Embryonic facial prominence (tissue), 1 donor: ENCODE results near the gene CD44.

Source experiments
- DNase-seq: peaks from one replicate; pipeline ENCODE4 v3.0.0-alpha.2; 2016; ENCODE audit errors: extremely low spot score

CD44 gene

DNA sequence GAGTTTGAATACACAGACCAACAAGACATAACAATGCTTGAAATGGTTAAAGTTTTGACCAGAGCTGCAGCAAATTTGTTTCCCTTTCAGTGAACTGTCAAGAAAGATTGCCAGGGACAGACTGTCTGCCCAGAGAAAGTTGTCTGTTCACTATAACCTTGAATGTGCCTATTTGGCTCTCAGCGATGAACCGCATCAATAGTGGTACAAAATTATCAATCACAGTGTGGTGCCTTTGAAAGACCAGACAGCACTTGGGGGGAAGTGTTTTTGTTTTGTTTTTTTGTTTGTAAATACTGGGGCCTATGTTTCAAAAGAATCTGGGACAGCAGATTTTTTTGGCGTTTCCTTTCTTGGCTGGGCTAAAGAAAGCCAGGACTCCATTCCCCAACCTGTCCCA lies 123.1 kb downstream of the CD44 start:
- DNase-seq: no peak

GRCh38 chr11:35262735-35263134 lies 123.8 kb downstream of the CD44 start:
- DNase-seq: no peak

- DNase-seq: no peak
Observed at GRCh38 chr11:35265755-35266454, 126.9 kb downstream of the CD44 start.

DNA sequence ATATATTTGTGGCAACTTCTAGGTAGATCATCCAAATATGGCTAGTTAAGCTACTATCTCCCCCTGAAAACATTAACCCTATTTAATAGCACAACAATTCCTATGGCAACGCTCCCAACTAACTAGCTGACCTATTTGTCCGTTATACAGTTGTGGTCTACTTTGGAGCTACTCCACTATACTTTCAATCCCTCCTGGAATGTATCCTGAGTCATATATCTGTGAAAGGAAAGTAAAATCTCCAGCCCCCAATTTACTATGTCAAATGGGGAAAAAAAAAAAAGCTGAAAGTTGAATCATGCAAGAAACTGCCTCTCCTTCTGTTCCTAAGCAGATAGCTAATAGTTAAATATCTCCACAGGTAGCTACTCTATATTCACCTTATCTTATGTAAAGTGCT lies 128.5 kb downstream of the CD44 start:
- no peak for DNase-seq

GRCh38 chr11:35270342-35270741 lies 131.4 kb downstream of the CD44 start:
- no peak for DNase-seq

GRCh38 chr11:35271031-35271430 lies 132.1 kb downstream of the CD44 start:
- no peak for DNase-seq

DNA sequence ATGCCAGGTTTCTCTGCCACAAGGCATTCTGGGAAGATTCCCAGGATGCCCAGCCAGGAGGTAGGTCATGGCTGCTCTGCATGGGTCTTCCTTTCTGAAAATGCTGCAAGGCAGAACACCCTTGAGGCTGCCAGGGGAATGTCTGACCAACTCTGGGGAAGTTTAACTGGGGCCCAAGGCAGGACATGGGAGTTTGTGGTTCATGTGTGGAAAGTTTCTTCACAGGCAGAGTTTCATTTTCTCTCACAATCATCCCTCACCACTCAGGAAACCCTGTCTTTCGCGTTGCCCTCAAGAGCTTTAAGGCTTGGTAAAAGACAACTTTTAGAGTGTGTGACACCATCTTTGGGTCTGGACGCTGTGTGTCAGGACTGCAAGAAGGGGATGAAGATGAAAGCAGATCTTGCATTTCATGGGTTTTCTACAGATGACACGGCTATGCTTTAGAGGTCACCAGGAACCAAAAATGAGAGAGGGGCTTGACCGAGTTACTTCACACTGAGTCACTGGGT lies 133.5 kb downstream of the CD44 start:
- no peak for DNase-seq

- no peak for DNase-seq
Observed at GRCh38 chr11:35274909-35275785, 136.2 kb downstream of the CD44 start.

DNA sequence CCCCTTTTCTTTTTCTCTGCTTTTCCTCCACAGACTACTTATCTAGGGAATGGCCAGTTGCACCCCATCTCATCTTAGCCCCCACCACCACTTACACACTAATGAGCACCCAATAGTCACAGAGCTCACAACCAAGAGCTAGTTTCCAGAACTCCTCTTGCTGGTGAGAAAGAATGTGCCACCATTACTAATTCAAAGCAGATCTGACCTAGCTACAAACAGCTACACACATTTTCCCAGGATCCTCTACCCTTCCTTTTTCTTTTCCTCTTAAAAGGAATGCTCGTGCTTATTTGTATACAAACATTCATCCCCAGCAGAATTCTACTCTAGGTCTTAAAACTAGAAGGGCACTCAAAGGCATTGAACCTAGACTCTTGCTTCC lies 136.8 kb downstream of the CD44 start:
- no peak for DNase-seq

DNA sequence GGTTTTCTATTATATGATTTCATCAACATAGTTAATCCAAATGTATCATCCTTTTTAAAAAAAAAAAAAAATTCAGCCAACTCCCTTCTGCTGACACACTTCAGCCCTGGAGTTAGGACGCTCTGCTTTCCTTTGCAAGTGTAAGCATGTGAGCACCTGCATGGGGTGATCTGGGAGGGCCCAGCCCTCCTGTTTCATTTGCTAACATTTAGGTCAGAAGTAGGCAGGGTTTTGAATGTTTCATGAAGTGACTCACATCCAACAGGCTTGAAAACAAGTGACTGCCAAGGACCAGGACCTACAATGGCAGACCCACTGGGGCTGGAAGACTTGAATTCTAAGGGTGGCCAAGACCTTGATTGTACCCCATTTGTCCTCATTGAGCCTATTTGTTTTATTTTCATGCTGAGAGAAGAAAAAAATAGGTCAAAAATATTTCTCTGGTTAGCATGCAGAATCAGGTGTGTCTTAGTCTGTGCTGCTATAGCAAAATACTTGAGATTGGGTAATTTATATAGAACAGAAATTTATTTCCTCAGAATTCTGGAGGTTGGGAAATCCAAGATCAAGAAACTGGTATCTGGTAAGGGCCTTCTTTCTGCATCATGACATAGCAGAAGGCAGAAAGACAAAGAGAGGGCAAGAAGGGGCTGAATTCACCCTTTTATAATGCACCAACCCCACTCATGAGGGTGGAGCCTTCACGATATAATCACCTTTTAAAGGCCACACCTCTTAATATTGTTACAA lies 137.6 kb downstream of the CD44 start:
- no peak for DNase-seq

GRCh38 chr11:35277827-35278226 lies 138.9 kb downstream of the CD44 start:
- DNase-seq: no peak

DNA sequence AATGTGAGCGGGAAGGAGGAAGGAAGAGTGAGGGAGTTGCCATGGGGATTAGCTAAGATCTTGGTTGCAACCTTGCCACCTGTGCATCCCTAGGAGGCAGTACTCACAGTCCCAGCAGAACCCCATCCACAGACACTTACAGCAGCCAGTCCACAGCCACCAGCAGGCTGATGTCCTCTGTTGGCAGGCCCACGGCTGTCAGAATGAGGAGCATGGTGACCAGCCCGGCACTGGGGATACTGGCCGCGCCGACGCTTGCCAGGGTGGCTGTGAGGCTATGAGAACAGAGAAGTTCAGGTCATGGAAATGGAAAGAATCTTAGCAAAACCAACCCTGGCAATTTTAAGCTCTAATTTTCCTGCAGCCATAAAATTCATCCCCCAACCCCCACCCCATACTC lies 141.8 kb downstream of the CD44 start:
- DNase-seq: no peak

DNA sequence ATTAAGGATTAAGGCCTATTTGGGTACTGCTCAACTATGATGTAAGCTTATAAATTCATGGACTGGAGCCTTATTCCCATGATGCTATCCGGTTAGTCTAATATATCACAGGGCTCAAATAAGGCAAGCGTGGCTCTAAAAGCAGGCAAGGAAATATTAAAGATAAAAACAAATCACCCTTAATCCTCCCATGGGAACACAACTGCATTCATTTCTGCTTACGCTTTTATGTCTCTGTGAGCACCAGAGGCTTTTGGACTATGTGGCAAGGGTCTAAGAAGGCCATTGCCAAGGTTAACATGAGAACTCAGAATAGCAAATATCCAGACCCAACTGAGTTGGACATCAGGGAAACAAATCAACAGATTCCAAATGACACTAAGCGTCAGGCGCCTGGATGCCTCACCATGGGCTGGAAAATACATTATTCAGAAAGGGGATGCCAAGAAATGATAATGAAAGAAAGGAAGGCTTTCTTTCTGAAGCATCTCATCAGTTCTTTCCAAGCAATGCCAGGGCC lies 142.3 kb downstream of the CD44 start:
- DNase-seq: no peak
